ENCODE measurements around the gene CCNY.

GRCh38 chr10:35541720-35542119 is 205.4 kb downstream of the CCNY start:
- no peak for TF ChIP-seq CTCF (IDR thresholded peaks at IDR 0.05)
- TF ChIP-seq POLR2AphosphoS5 (IDR thresholded peaks at IDR 0.05), result no peak
- no peak for TF ChIP-seq POLR2A (IDR thresholded peaks at IDR 0.05)
